HFFc6 (cell line): Measurements from ENCODE around the gene MRPL22. TPM values are rescaled to one million over a fixed set of nuclear protein-coding genes. Genes with fewer than 3 reads are reported as not detected.

Experiments
- DNase-seq: peaks from one replicate; pipeline ENCODE4 v3.0.0-alpha.2; 2018
- H3K27ac Mint-ChIP-seq: 2 replicates; pipeline ENCODE4 v1.8.0; 2020; ENCODE audit warnings: mild to moderate bottlenecking, mixed read lengths
- H3K27me3 Mint-ChIP-seq: 2 replicates; pipeline ENCODE4 v1.8.0; 2021; ENCODE audit warnings: mild to moderate bottlenecking, moderate library complexity, mixed read lengths; ENCODE audit not compliant: insufficient read depth
- H3K36me3 Mint-ChIP-seq: 2 replicates; pipeline ENCODE4 v1.8.0; 2021; ENCODE audit warnings: low read depth, mixed read lengths
- H3K4me1 Mint-ChIP-seq: 2 replicates; pipeline ENCODE4 v1.8.0; 2020; ENCODE audit warnings: low read depth, mixed read lengths
- H3K4me3 Mint-ChIP-seq: 2 replicates; pipeline ENCODE4 v1.8.0; 2020; ENCODE audit warnings: mild to moderate bottlenecking, moderate library complexity, mixed read lengths
- H3K9me3 Mint-ChIP-seq: 2 replicates; pipeline ENCODE4 v1.8.0; 2020; ENCODE audit warnings: mild to moderate bottlenecking, mixed read lengths
- CTCF ChIP-seq: fragments of 200-600 bp; sonication (generic); IDR thresholded peaks from 2 replicates; pipeline ENCODE4 v1.5.0; 2021; ENCODE audit warnings: antibody characterized with exemption, mild to moderate bottlenecking
- total RNA-seq, 6 experiments: library from RNA; stranded (reverse); fragmentation: NEBNext Ultra II Directional; extraction: Animal tissue kit (Norgen Biotek cat#: 25700); gene quantifications; 2 replicates in 1 of 6; 3 replicates in 5 of 6; pipeline ENCODE4 v1.2.3, GENCODE V29; 2021

MRPL22 gene
- total RNA-seq, 6 experiments from 2014 or later: 44.1 to 60.9 (median 57.7) TPM

- Mint-ChIP-seq H3K27ac (peak overlapping the region; percentile 26; the same call in 1 of the 2 replicates), H3K4me1 (peaks cover 21% of the 10 kb centered on the region), H3K4me3 (no peak overlapping the region), H3K27me3 (peaks cover 1% of the 10 kb centered on the region; the same call in 1 of the 2 replicates), H3K36me3 (peaks cover 15% of the 10 kb centered on the region), H3K9me3 (no peaks in the 10 kb centered on the region)
- no peak for TF ChIP-seq CTCF
- DNase-seq: peak; percentile 73
Measured at GRCh38 chr5:154962494-154962893, 21.6 kb downstream of the MRPL22 start.

GRCh38 chr5:154966081-154966841 lies 25.4 kb downstream of the MRPL22 start:
- no peak for TF ChIP-seq CTCF
- H3K9me3 Mint-ChIP-seq: no peaks in the 10 kb centered on the region
- DNase-seq: no peak
- peaks cover 1% of the 10 kb centered on the region; the same call in 1 of the 2 replicates for H3K27me3 Mint-ChIP-seq
- peaks cover 28% of the 10 kb centered on the region for H3K4me1 Mint-ChIP-seq
- no peak overlapping the region for H3K4me3 Mint-ChIP-seq
- peak overlapping the region; percentile 11; the same call in 1 of the 2 replicates for H3K27ac Mint-ChIP-seq
- peaks cover 15% of the 10 kb centered on the region for H3K36me3 Mint-ChIP-seq

DNA sequence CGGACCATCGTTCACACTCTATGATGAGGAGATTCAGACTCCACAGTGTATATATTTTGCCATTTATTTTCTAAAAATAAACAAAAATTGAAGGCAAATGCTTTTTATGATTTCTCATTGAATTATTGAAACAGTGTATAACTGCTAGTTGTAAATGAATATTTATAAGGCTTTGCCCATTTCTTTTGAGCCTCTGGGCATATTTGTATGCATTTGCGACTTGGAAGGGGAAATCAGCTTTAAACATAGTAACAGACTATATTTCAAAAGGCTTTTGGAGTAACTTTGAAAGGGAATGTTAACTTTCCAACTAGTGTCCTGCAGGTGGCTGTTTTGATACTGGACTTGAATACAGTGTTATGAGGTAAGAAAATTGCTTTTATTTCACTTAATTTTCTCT lies 26.0 kb downstream of the MRPL22 start:
- no peak for DNase-seq
- no peaks in the 10 kb centered on the region for H3K9me3 Mint-ChIP-seq
- peaks cover 27% of the 10 kb centered on the region for H3K4me1 Mint-ChIP-seq
- H3K27ac Mint-ChIP-seq: no peak overlapping the region
- H3K27me3 Mint-ChIP-seq: peaks cover 1% of the 10 kb centered on the region; the same call in 1 of the 2 replicates
- TF ChIP-seq CTCF: no peak
- no peak overlapping the region for H3K4me3 Mint-ChIP-seq
- peaks cover 15% of the 10 kb centered on the region for H3K36me3 Mint-ChIP-seq

GRCh38 chr5:154967421-154968024 lies 26.6 kb downstream of the MRPL22 start:
- peaks cover 20% of the 10 kb centered on the region for H3K4me1 Mint-ChIP-seq
- no peak overlapping the region for H3K4me3 Mint-ChIP-seq
- no peaks in the 10 kb centered on the region for H3K9me3 Mint-ChIP-seq
- peak; percentile 18 for DNase-seq
- no peak overlapping the region for H3K27ac Mint-ChIP-seq
- TF ChIP-seq CTCF: peak; percentile 77
- H3K36me3 Mint-ChIP-seq: peaks cover 9% of the 10 kb centered on the region
- peaks cover 1% of the 10 kb centered on the region; the same call in 1 of the 2 replicates for H3K27me3 Mint-ChIP-seq

DNA sequence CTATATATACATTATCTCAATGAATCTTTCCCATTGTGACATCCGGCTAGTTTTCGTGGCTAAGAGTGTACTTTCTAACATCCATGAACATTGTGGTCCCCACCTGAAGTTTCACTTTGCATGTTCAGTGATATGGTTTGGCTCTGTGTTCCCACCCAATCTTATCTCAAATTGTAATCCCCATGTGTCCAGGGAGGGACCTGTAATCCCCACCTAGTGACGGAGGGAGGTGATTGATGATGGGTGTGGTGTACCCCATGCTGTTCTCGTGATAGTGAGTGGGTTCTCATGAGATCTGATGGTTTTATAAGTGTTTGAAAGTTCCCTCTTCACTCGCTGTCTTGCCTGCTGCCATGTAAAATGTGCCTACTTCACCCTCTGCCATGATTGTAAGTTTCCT lies 28.1 kb downstream of the MRPL22 start:
- Mint-ChIP-seq H3K4me3 (no peak overlapping the region), H3K27me3 (no peaks in the 10 kb centered on the region), H3K36me3 (peaks cover 1% of the 10 kb centered on the region; the same call in 1 of the 2 replicates), H3K9me3 (no peaks in the 10 kb centered on the region), H3K27ac (no peak overlapping the region), H3K4me1 (peaks cover 17% of the 10 kb centered on the region)
- DNase-seq: no peak
- TF ChIP-seq CTCF: no peak
